Esophagus muscularis mucosa (tissue), 4 donors: ENCODE data around the gene MAK. TPM values are rescaled to one million over a fixed set of nuclear protein-coding genes. Genes with fewer than 3 reads are reported as not detected.
"Not testable (repeated sequence)": the region's sequence is repeated elsewhere in the genome, so short reads cannot be mapped to it uniquely, and the experiment has no call there.

Source experiments
- DNase-seq: peaks from one replicate; pipeline ENCODE4 v3.0.0-alpha.2; 2017; ENCODE audit errors: extremely low spot score
- H3K27ac ChIP-seq, 4 donors: fragments of 200-600 bp; sonication (generic); replicated peaks in 1 of 4; 1 replicate in 3 of 4; 2 replicates in 1 of 4; pipeline ENCODE4 v1.5.1; 2016 to 2019; ENCODE audit warnings: mild to moderate bottlenecking in 1 of 4
- H3K27me3 ChIP-seq, 4 donors: fragments of 200-600 bp; sonication (generic); one replicate each; pipeline versions ENCODE4 v1.5.1 to v1.6.0; 2016 to 2019
- H3K36me3 ChIP-seq, 4 donors: fragments of 200-600 bp; sonication (generic); one replicate each; pipeline ENCODE4 v1.5.1; 2016 to 2019
- H3K4me1 ChIP-seq, 4 donors: fragments of 200-600 bp; sonication (generic); one replicate each; pipeline ENCODE4 v1.5.1; 2016 to 2019
- H3K4me3 ChIP-seq, 4 donors: fragments of 200-600 bp; sonication (generic); 1 replicate in 2 of 4; 2 replicates in 2 of 4; pipeline ENCODE4 v1.5.1; 2016 to 2019; ENCODE audit warnings: mild to moderate bottlenecking in 4 of 4, moderate library complexity in 1 of 4
- H3K9me3 ChIP-seq, 4 donors: fragments of 200-600 bp; sonication (generic); 1 replicate in 3 of 4; 2 replicates in 1 of 4; pipeline ENCODE4 v1.5.1; 2016 to 2019
- CTCF ChIP-seq, 3 experiments: fragments of 200-600 bp in 2 of 3; fragments of 450-650 bp in 1 of 3; sonication (generic) in 2 of 3; IDR thresholded peaks; one replicate each; pipeline ENCODE4 v1.5.1; 2017 to 2019; ENCODE audit warnings: antibody characterized with exemption in 3 of 3, mild to moderate bottlenecking in 2 of 3, moderate library complexity in 1 of 3
- EP300 ChIP-seq: sonication (generic); formaldehyde crosslinking; IDR thresholded peaks from one replicate; pipeline ENCODE4 v1.6.1; 2017; ENCODE audit warnings: antibody characterized with exemption
- POLR2A ChIP-seq: fragments of 450-650 bp; IDR thresholded peaks from one replicate; pipeline ENCODE4 v1.6.1; 2017; ENCODE audit warnings: antibody characterized with exemption, moderate library complexity, mild to moderate bottlenecking, low read depth
- POLR2AphosphoS5 ChIP-seq, 2 donors: sonication (generic); formaldehyde crosslinking; IDR thresholded peaks; one replicate each; pipeline ENCODE4 v1.6.1; 2017; ENCODE audit warnings: antibody characterized with exemption in 2 of 2
- WGBS: methylation state at CpG from one replicate; pipeline ENCODE4 v1.1.5; 2018; 5-methylcytosine and 5-hydroxymethylcytosine counted together
- intact Hi-C: fragments of 100-400 bp; cut with DNase I; formaldehyde crosslinking; loops from one replicate; pipeline ENCODE4 v1.15.1; 2023
- total RNA-seq, 4 donors: library from RNA; depleted of rRNA; stranded (reverse); fragments of >200 nt; gene quantifications; one replicate each; pipeline versions ENCODE4 v1.1.0 to v1.2.1, GENCODE V29; 2016

MAK gene
- total RNA-seq, 4 donors from 2014 or later: 0.13 to 0.42 TPM; not detected in 2

GRCh38 chr6:10862361-10862760 is 24.0 kb upstream of the MAK start:
- H3K36me3 ChIP-seq: no peaks in the 10 kb centered on the region
- peak; percentile 57 for DNase-seq
- 86% methylated on average over 4 of the region's 4 CpGs for WGBS
- TF ChIP-seq POLR2A: no peak
- no peak for TF ChIP-seq POLR2AphosphoS5 (IDR thresholded peaks at IDR 0.05)
- TF ChIP-seq CTCF (IDR thresholded peaks at IDR 0.05): no peak
- TF ChIP-seq EP300: no peak
- H3K4me3 ChIP-seq: no peak overlapping the region
- H3K4me1 ChIP-seq: no peaks in the 10 kb centered on the region
- no peak overlapping the region for H3K27ac ChIP-seq
- H3K27me3 ChIP-seq: no peaks in the 10 kb centered on the region
- no peaks in the 10 kb centered on the region for H3K9me3 ChIP-seq
- intact Hi-C loops: no loop called here

GRCh38 chr6:10861086-10861485 is 22.7 kb upstream of the MAK start:
- no peaks in the 10 kb centered on the region for H3K4me1 ChIP-seq
- 88% methylated on average over 2 of the region's 2 CpGs for WGBS
- no peak for DNase-seq
- no peak overlapping the region for H3K27ac ChIP-seq
- H3K27me3 ChIP-seq: no peaks in the 10 kb centered on the region
- intact Hi-C loops: no loop called here
- no peak overlapping the region for H3K4me3 ChIP-seq
- TF ChIP-seq CTCF (IDR thresholded peaks at IDR 0.05) (no peak), POLR2A (no peak), POLR2AphosphoS5 (IDR thresholded peaks at IDR 0.05) (no peak), EP300 (no peak)
- no peaks in the 10 kb centered on the region for H3K9me3 ChIP-seq
- no peaks in the 10 kb centered on the region for H3K36me3 ChIP-seq

GRCh38 chr6:10857259-10857658 is 18.9 kb upstream of the MAK start:
- TF ChIP-seq POLR2AphosphoS5 (IDR thresholded peaks at IDR 0.05) (no peak), POLR2A (no peak), EP300 (no peak), CTCF (IDR thresholded peaks at IDR 0.05) (no peak)
- H3K9me3 ChIP-seq: peaks cover 0 to 6% (median 5%) of the 10 kb centered on the region in 4 donors
- 88% methylated on average over 2 of the region's 2 CpGs for WGBS
- H3K36me3 ChIP-seq: no peaks in the 10 kb centered on the region
- intact Hi-C loops: no loop called here
- DNase-seq: no peak
- no peak overlapping the region for H3K27ac ChIP-seq
- H3K4me1 ChIP-seq: no peaks in the 10 kb centered on the region
- H3K4me3 ChIP-seq: no peak overlapping the region
- no peaks in the 10 kb centered on the region for H3K27me3 ChIP-seq

GRCh38 chr6:10854922-10855632 is 16.7 kb upstream of the MAK start:
- no peak for TF ChIP-seq POLR2AphosphoS5 (IDR thresholded peaks at IDR 0.05)
- no peak for TF ChIP-seq EP300
- TF ChIP-seq POLR2A: no peak
- TF ChIP-seq CTCF (IDR thresholded peaks at IDR 0.05): no peak
- intact Hi-C loops: no loop called here
- Histone ChIP-seq H3K4me3 (no peak overlapping the region), H3K36me3 (no peaks in the 10 kb centered on the region), H3K27me3 (no peaks in the 10 kb centered on the region), H3K9me3 (peaks cover 0 to 6% (median 5%) of the 10 kb centered on the region in 4 donors), H3K27ac (no peak overlapping the region), H3K4me1 (no peaks in the 10 kb centered on the region)
- DNase-seq: peak; percentile 37
- 75% methylated on average over 6 of the region's 7 CpGs for WGBS

GRCh38 chr6:10853849-10854300 is 15.5 kb upstream of the MAK start:
- H3K4me3 ChIP-seq, intact Hi-C loops, H3K27me3 ChIP-seq, H3K4me1 ChIP-seq, H3K36me3 ChIP-seq, H3K9me3 ChIP-seq, H3K27ac ChIP-seq, DNase-seq: not testable (repeated sequence)
- 76% methylated on average over 6 of the region's 6 CpGs for WGBS
